ENCODE measurements around the gene TSSK2.

The TSSK2 gene

GRCh38 chr22:19106886-19107729 is 24.0 kb upstream of the TSSK2 start:
- DNase-seq = no peak

- DNase-seq = no peak
Measured at GRCh38 chr22:19107730-19108074, 23.4 kb upstream of the TSSK2 start.

GRCh38 chr22:19108807-19109197 is 22.3 kb upstream of the TSSK2 start:
- DNase-seq = no peak

DNA sequence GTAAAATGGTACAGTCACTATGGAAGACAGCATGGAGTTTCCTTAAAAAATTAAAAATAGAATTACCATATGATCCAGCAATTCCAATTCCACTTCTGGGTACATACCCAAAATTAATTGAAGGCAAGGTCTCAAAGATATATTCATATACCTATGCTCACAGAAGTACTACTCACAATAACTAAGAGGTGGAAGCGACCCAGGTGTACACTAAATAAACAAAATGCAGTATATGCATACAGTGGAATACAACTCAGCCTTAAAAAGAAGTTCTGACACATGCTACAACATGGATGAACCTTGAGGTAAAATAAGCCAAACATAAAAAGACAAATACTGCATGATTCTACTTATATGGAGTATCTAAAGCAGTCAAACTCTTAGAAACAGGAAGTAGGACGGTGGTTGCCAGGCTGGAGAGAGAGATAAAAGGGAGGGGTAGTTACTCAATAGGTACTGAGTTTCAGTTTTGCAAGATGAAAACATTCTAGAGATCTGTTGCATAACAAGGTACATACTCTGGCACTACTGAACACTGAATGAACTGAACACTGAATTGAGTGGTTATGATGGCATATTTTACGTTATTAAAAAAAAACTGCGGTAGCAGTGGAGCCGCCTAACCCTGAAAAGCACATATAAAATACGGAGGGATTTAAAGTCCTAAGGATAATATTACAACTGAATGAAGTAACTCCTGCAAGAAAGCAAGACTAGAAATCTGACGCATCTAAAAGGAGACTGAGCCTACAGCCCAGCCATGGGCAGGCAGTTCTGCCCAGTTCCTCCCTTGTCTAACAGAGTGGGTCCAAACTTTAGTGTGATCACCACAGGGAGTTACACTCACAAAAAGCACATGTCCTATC is 21.7 kb upstream of the TSSK2 start:
- peak in 1 of 2 donors; percentile 6 for DNase-seq

DNA sequence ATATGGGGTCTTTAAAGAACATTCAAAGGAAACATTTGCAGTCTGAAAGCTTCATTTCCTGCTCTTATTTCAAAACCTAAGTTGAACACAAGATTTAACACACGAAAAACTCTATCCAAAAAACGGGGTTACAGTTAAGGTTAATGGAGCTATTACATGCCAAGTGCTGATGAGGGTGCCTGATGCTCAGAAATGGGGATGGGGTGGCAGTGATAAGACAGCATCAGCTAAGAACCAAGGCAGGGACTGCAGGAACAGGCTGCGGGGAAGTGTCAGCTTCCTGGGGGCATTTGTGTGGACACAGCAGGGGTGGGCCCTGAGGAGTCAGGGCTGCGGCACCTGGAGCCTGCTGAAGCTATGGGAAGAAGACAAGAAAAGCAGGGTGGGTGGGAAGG is 21.0 kb upstream of the TSSK2 start:
- DNase-seq = no peak

DNA sequence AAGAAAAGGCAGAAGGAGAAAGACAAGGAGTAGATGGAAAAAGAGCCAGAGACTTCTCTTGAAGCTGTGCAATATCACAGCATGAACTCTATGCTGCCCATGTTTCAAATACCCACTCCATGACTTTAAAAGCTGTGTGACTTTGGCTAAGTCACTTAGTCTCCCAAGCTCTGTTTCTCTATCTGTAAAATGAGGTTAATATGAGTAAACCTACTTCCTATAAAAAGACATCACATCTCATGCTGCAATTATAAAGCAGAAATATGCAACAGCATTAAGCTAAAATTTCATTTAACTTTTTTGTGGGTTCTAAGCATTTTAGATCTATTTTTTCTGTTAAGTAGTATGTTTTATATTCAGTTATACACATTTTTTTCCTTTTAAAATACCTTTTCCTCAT is 20.5 kb upstream of the TSSK2 start:
- DNase-seq = no peak

DNA sequence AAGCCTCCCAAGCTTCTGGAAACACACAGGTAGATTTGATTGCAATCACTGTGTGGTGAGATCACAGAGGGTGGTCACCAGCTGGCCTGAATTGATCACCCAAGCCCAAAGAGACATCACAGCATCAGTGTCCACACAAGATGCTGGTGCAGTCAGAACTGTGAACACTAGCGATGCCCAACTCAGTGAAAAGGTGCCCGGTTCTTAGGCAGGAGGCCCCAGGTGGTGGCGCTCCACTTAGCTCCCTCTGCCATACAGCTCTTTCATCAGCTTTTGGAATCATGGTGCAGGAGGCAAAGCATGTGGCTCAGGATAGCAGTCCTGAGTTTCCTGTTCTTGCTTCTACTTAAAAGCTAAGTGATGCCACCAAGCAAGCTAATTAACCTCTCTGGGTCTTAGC is 20.0 kb upstream of the TSSK2 start:
- DNase-seq = no peak

DNA sequence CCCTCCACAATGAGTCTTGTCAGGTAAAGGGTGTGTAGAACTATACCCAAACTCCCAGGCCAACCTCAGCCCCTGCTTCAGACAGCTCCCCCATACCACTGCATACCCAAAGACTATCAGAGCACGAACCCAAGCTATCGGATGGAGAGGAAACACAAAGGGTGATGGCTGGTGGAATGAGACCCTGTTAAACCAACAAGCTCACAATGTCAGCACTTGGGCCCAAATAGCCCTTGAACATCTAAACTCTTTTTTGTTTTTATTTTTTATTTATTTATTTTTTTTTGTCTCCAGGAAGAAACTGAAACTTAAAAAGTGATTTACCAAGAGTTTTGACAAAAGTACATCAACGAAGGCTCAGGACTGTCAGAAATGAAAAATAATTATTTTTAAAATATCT is 19.5 kb upstream of the TSSK2 start:
- DNase-seq = no peak

- DNase-seq = no peak
Measured at GRCh38 chr22:19113429-19113828, 17.7 kb upstream of the TSSK2 start.

GRCh38 chr22:19114984-19115552 is 16.0 kb upstream of the TSSK2 start:
- DNase-seq = no peak

- peak in 1 of 2 donors; percentile 38 for DNase-seq
Measured at GRCh38 chr22:19115628-19116027, 15.5 kb upstream of the TSSK2 start.

DNA sequence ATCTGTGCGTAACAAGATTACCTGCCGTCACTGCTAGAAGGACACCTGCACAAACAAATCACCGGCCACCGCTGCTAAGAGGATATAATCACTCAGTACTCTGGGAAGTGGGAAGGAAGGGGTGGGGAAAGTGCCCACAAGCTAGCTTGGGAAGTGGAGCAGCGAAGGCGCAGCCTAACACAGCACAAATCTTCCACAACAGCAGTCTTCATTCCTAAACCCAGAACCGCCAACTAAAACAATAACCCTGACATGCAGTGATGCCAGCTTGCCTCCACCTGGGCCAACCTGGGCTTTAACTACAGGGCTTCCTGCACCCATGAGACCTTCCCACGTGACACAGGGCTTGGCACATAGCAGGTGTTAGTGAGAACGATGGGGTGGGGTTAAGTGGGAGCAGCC is 14.0 kb upstream of the TSSK2 start:
- no peak for DNase-seq

- DNase-seq = no peak
Measured at GRCh38 chr22:19118329-19118880, 12.7 kb upstream of the TSSK2 start.

GRCh38 chr22:19119949-19120348 is 11.2 kb upstream of the TSSK2 start:
- DNase-seq = no peak

- DNase-seq = no peak
Measured at GRCh38 chr22:19120829-19121630, 10.1 kb upstream of the TSSK2 start.

GRCh38 chr22:19121631-19122142 is 9.4 kb upstream of the TSSK2 start:
- peak in 1 of 2 donors; percentile 48 for DNase-seq

DNA sequence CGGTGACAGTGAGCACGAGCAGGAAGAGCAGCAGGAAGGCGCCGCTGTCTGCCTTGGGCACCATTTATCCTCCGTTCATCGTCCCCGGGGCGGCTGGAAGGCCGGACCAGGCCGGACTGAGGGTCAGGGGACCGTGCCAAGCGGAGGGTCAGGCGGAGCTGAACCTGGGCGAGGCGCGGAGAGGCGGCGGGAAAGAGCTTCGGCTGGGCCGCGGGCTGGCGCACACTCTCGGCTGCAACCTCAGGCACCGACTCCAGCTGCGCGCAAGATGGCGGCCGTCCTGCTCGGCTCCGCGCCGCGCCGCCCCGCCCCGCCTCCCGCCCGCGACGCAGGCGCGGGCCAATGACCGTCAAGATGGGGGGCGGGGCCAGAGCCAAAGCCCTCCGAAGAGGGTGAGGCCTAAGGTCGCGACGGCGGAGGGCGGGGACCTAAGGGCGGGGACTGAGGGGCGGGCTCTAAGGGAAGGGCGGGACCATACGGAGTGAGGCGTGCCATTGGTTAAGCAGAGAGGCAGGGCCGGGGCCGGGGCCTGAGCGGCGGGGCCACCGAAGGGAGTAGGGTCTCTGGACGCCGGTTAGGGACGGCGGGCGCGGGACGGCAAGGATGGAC is 8.9 kb upstream of the TSSK2 start, which contains the start of gene DGCR2:
TSS of gene DGCR2 (minus strand) at position 270 of the 609 bp plus-strand sequence. CDS start at position 64, 206 bp downstream.
- DNase-seq = peak; percentile 98

GRCh38 chr22:19122752-19123492 is 8.2 kb upstream of the TSSK2 start:
- no peak for DNase-seq

DNA sequence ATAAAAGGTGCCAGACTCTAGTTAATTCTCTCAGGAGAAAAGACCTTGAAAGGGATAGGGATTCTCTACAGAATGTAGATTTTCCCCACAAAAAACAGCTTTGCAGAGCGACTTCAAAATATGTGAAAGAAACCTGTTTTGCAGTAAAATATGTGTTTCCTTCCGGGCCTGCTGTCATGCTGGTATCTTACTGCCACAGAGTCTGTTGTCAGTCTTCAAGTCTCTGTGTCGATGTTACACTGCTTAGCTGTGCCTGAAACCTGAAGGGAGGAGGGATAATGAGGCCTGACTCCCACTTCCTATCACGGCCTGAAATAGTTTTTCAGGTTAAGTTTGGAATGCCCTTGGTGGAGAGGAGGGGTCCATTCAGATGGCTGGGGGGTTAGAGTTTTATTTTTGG is 7.2 kb upstream of the TSSK2 start:
- no peak for DNase-seq

DNA sequence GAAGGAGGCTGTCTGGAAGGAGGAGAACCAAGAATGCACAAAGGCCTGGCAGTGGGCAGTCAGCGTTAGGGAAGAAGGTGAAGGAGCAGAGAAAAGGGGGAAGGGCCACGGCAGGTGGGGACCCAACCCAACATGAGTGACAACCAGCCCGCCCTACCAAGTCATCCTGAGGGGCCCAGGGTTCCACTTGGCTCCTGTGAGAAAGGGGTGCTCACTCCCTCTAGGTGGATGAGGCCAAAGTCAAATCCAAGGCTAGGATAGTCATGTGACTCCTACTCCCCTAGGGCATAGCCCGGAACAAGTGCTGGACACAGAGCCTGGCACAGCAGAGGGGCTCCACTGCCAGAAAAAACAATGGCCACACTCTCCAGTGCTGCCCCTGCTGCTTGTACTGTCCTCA is 6.7 kb upstream of the TSSK2 start:
- no peak for DNase-seq

DNA sequence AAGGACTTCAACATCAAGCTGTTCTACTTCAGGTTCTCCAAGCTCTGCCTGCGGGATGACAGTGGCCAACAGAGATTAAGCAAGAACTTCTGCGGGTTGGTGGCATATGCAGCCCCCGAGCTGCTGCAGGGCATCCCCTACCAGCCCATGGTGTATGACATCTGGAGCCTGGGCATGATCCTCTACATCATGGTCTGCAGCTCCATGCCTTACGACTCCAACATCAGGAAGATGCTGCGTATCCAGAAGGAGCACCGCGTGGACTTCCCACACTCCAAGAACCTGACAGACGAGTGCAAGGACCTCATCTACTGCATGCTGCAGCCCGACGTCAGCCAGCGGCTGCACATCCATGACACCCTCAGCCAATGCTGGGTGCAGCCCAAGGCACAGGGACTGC is 6.1 kb upstream of the TSSK2 start:
- DNase-seq = no peak
